ENCODE results near the gene ZNF182.
"Not testable (repeated sequence)": the region's sequence is repeated elsewhere in the genome, so short reads cannot be mapped to it uniquely, and the experiment has no call there.

ZNF182 gene

GRCh38 chrX:47940448-47940847 is 63.3 kb downstream of the ZNF182 start:
- H3K27ac ChIP-seq = no peak overlapping the region

DNA sequence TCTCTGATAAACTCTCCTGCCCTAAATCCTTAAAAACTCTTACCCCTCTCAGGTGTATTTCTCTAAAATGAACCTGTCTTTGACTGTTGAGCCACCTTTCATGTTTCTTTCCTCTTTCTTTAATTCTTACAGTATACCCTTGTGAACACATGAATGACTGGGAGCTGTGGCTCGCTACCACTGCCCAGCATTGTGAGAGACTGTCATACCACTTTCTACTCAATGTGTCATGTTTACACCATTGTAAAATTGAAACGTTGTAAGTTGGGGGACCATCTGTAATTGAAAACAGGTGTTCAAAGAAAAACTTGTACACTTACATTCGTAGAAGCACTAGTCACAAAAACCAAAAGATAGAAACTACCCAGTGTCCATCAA is 66.9 kb downstream of the ZNF182 start:
- no peak overlapping the region for H3K27ac ChIP-seq
- TF ChIP-seq ZFX (IDR thresholded peaks at IDR 0.05; ENCODE audit: borderline replicate concordance) (no peak), CTCF (IDR thresholded peaks at IDR 0.05) (no peak)

More at GRCh38 chrX:47940448-47940847, 63.3 kb downstream of the ZNF182 start:
- TF ChIP-seq ZFX (IDR thresholded peaks at IDR 0.05; ENCODE audit: borderline replicate concordance) = no peak
- no peak for TF ChIP-seq CTCF (IDR thresholded peaks at IDR 0.05)

DNA sequence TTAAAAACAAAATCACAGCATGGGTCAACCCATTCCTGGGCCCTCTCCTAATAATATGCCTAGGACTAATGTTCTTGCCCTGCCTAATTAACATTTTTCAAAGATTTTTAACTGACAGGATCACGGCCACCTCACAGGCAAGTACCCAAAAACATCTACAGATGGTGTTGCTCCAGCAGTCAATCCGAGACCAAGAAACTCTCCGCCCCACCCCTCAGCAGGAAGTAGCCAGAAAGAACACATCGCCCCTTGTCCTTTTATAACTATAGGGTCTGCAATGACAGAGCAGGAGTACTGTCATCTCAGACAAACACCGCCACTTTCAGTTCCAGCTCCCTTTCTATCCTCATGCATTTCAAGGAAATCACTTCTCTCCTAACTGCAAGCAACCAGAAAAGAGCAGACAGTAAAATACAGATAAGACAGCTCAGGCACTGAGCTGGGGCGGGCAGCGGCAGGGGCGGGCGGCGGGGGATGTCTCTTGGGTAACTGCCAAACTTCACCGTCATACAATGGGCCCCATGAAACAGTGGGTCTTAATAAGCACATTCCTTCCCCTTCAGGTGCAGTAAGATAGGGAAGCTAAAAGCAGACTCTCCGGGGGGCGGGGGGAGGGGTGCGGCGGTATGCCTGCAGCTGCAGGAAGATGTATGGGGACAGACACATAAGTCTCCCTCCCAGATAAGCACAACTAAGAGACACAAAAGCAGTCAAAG is 67.4 kb downstream of the ZNF182 start:
- TF ChIP-seq ZFX (IDR thresholded peaks at IDR 0.05; ENCODE audit: borderline replicate concordance) (no peak), CTCF (IDR thresholded peaks at IDR 0.05) (no peak)
- no peak overlapping the region for H3K27ac ChIP-seq

- no peak overlapping the region for H3K27ac ChIP-seq
- TF ChIP-seq CTCF (IDR thresholded peaks at IDR 0.05) (no peak), ZFX (IDR thresholded peaks at IDR 0.05; ENCODE audit: borderline replicate concordance) (no peak)
Observed at GRCh38 chrX:47933946-47934345, 69.8 kb downstream of the ZNF182 start.

- H3K27ac ChIP-seq = not testable (repeated sequence)
Observed at GRCh38 chrX:47931970-47932369, 71.8 kb downstream of the ZNF182 start.

DNA sequence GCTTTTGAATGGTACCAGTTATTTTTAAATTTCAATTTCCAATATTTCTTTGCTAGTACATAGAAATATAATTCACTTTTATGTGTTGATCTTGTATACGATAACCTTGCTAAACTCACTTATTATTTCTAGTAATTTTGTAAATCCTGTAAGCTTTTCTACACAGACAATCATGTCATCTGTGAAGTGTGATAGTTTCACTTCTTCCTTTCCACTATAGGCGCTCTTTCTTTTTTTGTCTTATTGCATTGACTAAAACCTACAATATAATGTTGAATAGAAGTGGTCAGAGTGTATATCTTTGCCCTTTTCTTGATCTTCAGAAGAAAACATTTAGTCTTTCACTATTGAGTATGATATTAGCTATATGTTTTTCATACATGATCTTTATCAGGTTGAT is 76.6 kb downstream of the ZNF182 start:
- TF ChIP-seq ZFX (IDR thresholded peaks at IDR 0.05; ENCODE audit: borderline replicate concordance) = no peak
- TF ChIP-seq CTCF (IDR thresholded peaks at IDR 0.05) = no peak

More for the DNA sequence above, 76.6 kb downstream of the ZNF182 start:
- H3K27ac ChIP-seq = no peak overlapping the region

All from 22Rv1 (cell line).